ENCODE measurements around the gene CCDC18.
A peak's percentile ranks its signal among the peaks of the same experiment; 100 is the strongest.

CCDC18 gene

GRCh38 chr1:93304716-93305138 lies 124.2 kb downstream of the CCDC18 start:
- no peaks in the 10 kb centered on the region for H3K27me3 ChIP-seq (ENCODE audit: control insufficient read depth, low read length)
- no peak overlapping the region for H3K4me3 ChIP-seq (ENCODE audit: low read length)
- no peaks in the 10 kb centered on the region for H3K9me2 ChIP-seq (replicated peaks; ENCODE audit: control insufficient read depth, low read length)
- no peaks in the 10 kb centered on the region for H3K36me3 ChIP-seq (ENCODE audit: control insufficient read depth, low read length)
- no peaks in the 10 kb centered on the region for H4K20me1 ChIP-seq (ENCODE audit: control insufficient read depth, insufficient read depth, low read depth, low read length)
- no peak overlapping the region for H3K27ac ChIP-seq (ENCODE audit: low read depth, low read length)
- H3F3A ChIP-seq (ENCODE audit: control insufficient read depth, insufficient read depth), result no peaks in the 10 kb centered on the region
- H3K4me2 ChIP-seq (ENCODE audit: low read length), result no peak overlapping the region
- TF ChIP-seq CTCF (IDR thresholded peaks at IDR 0.05; ENCODE audit: low read depth, low read length, poor library complexity, severe bottlenecking) (peak; percentile 91), EZH2phosphoT487 (IDR thresholded peaks at IDR 0.05; ENCODE audit: borderline replicate concordance, low read length) (no peak)
- H3K4me1 ChIP-seq (ENCODE audit: control insufficient read depth, low read length), result no peaks in the 10 kb centered on the region
- no peaks in the 10 kb centered on the region for H3K9me3 ChIP-seq (ENCODE audit: control insufficient read depth, insufficient read depth, low read length)
- no peaks in the 10 kb centered on the region for H3K79me2 ChIP-seq (ENCODE audit: control insufficient read depth, low read length)

- Histone ChIP-seq H3K36me3 (ENCODE audit: control insufficient read depth, low read length) (no peaks in the 10 kb centered on the region), H3K79me2 (ENCODE audit: control insufficient read depth, low read length) (no peaks in the 10 kb centered on the region), H3K27me3 (ENCODE audit: control insufficient read depth, low read length) (no peaks in the 10 kb centered on the region), H3K27ac (ENCODE audit: low read depth, low read length) (no peak overlapping the region), H3F3A (ENCODE audit: control insufficient read depth, insufficient read depth) (no peaks in the 10 kb centered on the region), H3K4me2 (ENCODE audit: low read length) (no peak overlapping the region), H3K9me2 (replicated peaks; ENCODE audit: control insufficient read depth, low read length) (no peaks in the 10 kb centered on the region), H3K4me1 (ENCODE audit: control insufficient read depth, low read length) (no peaks in the 10 kb centered on the region), H3K9me3 (ENCODE audit: control insufficient read depth, insufficient read depth, low read length) (no peaks in the 10 kb centered on the region), H4K20me1 (ENCODE audit: control insufficient read depth, insufficient read depth, low read depth, low read length) (no peaks in the 10 kb centered on the region), H3K4me3 (ENCODE audit: low read length) (no peak overlapping the region)
- TF ChIP-seq EZH2phosphoT487 (IDR thresholded peaks at IDR 0.05; ENCODE audit: borderline replicate concordance, low read length), result no peak
- TF ChIP-seq CTCF (IDR thresholded peaks at IDR 0.05; ENCODE audit: low read depth, low read length, poor library complexity, severe bottlenecking), result no peak
Observed at GRCh38 chr1:93306920-93307319, 126.4 kb downstream of the CCDC18 start.

- Histone ChIP-seq H3F3A (ENCODE audit: control insufficient read depth, insufficient read depth) (no peaks in the 10 kb centered on the region), H3K27ac (ENCODE audit: low read depth, low read length) (no peak overlapping the region), H4K20me1 (ENCODE audit: control insufficient read depth, insufficient read depth, low read depth, low read length) (no peaks in the 10 kb centered on the region), H3K27me3 (ENCODE audit: control insufficient read depth, low read length) (no peaks in the 10 kb centered on the region), H3K9me2 (replicated peaks; ENCODE audit: control insufficient read depth, low read length) (no peaks in the 10 kb centered on the region), H3K79me2 (ENCODE audit: control insufficient read depth, low read length) (no peaks in the 10 kb centered on the region), H3K4me3 (ENCODE audit: low read length) (no peak overlapping the region), H3K36me3 (ENCODE audit: control insufficient read depth, low read length) (no peaks in the 10 kb centered on the region), H3K9me3 (ENCODE audit: control insufficient read depth, insufficient read depth, low read length) (no peaks in the 10 kb centered on the region), H3K4me2 (ENCODE audit: low read length) (no peak overlapping the region), H3K4me1 (ENCODE audit: control insufficient read depth, low read length) (no peaks in the 10 kb centered on the region)
- no peak for TF ChIP-seq CTCF (IDR thresholded peaks at IDR 0.05; ENCODE audit: low read depth, low read length, poor library complexity, severe bottlenecking)
- no peak for TF ChIP-seq EZH2phosphoT487 (IDR thresholded peaks at IDR 0.05; ENCODE audit: borderline replicate concordance, low read length)
Observed at GRCh38 chr1:93313026-93313425, 132.5 kb downstream of the CCDC18 start.

GRCh38 chr1:93317207-93317606 lies 136.7 kb downstream of the CCDC18 start:
- Histone ChIP-seq H3K9me2 (replicated peaks; ENCODE audit: control insufficient read depth, low read length) (no peaks in the 10 kb centered on the region), H3K36me3 (ENCODE audit: control insufficient read depth, low read length) (no peaks in the 10 kb centered on the region), H3K4me3 (ENCODE audit: low read length) (no peak overlapping the region), H3K79me2 (ENCODE audit: control insufficient read depth, low read length) (no peaks in the 10 kb centered on the region), H3K4me2 (ENCODE audit: low read length) (no peak overlapping the region), H3F3A (ENCODE audit: control insufficient read depth, insufficient read depth) (no peaks in the 10 kb centered on the region), H3K27ac (ENCODE audit: low read depth, low read length) (no peak overlapping the region), H3K27me3 (ENCODE audit: control insufficient read depth, low read length) (no peaks in the 10 kb centered on the region), H4K20me1 (ENCODE audit: control insufficient read depth, insufficient read depth, low read depth, low read length) (no peaks in the 10 kb centered on the region), H3K9me3 (ENCODE audit: control insufficient read depth, insufficient read depth, low read length) (no peaks in the 10 kb centered on the region), H3K4me1 (ENCODE audit: control insufficient read depth, low read length) (no peaks in the 10 kb centered on the region)
- TF ChIP-seq EZH2phosphoT487 (IDR thresholded peaks at IDR 0.05; ENCODE audit: borderline replicate concordance, low read length) (no peak), CTCF (IDR thresholded peaks at IDR 0.05; ENCODE audit: low read depth, low read length, poor library complexity, severe bottlenecking) (no peak)
